ENCODE data around the gene HOXD11.
A peak's percentile ranks its signal among the peaks of the same experiment; 100 is the strongest.

The HOXD11 gene

DNA sequence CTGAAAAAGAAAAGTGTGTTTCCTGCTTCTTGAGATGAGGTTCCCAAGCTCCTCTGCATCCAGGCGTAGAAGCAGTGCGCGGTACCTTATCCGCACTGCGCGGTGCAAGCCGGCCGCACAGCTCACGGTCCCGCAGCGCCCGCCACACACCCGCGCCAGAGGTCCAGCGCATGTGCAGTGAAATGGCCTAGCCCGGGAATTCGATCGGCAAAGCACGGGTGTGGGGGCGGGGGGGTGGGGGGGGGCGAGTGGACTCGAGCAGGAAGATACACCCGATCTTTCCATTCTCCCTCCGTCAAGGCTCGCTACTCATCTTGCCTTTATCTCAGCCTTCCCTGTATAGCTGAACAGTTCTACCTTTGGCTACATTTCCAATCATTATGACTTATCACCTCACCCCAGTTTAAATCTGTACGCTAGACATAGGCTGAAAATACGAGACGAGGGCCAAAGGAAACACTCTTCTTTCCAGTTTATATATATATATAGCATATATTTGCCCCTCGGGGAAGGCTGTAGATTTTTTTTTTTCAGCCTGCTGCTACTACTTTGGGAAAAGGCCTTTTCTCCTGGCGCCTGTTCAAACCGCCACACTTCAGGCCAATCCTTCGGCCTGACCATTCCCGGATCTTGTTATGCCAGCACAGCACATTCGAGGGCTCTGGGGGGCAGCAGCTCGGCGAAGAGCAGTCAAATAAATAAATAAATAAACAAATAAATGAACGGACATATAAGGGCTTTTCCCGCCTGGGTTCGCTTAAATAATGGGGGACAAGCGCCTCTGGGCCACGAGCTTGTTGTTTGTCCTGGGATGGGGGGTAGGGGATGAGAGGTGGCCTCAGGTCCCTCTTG is 32.8 kb downstream of the HOXD11 start:
- no peak for DNase-seq (ENCODE audit: low read depth, low spot score)
- peak overlapping the region; percentile 49 for H3K4me3 ChIP-seq (ENCODE audit: low read length)

DNA sequence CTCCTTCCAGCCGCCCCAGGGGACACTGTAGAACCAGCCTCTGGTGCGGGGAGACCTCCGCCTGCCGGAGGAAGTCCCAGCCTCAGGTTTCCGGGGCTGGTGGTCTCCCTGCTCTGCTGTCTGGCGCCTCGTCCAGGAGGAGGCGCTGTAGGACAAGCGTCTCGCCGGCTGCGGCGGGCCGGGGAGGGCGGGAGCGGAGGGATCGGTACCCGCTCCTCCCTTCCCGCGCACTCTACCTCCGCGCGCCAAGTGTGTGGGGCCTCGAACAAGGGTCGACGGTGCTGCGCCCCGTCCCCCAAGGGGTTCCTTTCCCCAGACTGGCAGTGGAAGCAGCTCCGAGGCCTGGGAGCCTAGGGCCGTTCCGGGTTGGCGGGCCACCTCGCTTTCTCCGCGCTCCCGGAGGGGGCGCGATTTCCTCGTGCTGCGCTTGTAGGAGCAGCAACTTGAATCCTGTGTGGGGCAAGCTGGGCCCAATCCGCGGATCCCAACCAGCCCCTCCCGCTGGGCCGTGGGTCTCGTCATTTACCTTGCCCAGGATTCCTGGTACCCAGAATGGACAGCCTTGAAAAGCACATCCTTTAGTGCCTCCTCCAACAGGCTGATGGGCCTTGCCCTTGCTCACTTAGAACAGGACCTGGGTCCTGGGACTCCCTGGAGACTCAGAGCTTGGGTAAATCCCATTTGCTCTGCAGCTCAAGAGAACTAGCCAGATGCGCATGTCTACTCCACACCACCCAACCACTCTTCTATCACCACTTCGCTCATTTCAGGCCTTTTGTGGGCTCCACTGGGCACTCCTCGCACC is 33.6 kb downstream of the HOXD11 start:
- peak overlapping the region; percentile 49 for H3K4me3 ChIP-seq (ENCODE audit: low read length)

DNA sequence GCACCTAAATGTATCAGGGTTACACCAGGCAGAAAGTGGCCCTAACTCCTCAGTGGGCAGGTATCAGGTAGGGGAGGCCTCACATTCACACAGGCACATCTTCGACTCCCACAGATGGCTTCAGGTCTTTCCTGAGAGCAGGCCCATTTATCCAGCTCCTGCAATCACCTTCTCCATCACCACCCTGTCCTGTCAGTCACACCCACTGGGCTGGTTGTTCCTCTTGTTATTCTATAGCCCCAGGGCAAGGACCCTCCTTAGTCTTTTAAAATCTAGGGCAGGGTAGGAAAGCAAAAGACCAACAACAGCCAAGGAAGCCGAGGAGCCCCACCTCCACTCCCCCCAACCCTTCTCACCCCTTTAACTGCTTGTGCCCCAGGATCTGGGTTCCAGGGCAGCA is 35.2 kb downstream of the HOXD11 start:
- DNase-seq (ENCODE audit: low read depth, low spot score), result no peak
- no peak overlapping the region for H3K4me3 ChIP-seq (ENCODE audit: low read length)

More for the DNA sequence above, 33.6 kb downstream of the HOXD11 start:
- DNase-seq (ENCODE audit: low read depth, low spot score), result peak; percentile 80

DNA sequence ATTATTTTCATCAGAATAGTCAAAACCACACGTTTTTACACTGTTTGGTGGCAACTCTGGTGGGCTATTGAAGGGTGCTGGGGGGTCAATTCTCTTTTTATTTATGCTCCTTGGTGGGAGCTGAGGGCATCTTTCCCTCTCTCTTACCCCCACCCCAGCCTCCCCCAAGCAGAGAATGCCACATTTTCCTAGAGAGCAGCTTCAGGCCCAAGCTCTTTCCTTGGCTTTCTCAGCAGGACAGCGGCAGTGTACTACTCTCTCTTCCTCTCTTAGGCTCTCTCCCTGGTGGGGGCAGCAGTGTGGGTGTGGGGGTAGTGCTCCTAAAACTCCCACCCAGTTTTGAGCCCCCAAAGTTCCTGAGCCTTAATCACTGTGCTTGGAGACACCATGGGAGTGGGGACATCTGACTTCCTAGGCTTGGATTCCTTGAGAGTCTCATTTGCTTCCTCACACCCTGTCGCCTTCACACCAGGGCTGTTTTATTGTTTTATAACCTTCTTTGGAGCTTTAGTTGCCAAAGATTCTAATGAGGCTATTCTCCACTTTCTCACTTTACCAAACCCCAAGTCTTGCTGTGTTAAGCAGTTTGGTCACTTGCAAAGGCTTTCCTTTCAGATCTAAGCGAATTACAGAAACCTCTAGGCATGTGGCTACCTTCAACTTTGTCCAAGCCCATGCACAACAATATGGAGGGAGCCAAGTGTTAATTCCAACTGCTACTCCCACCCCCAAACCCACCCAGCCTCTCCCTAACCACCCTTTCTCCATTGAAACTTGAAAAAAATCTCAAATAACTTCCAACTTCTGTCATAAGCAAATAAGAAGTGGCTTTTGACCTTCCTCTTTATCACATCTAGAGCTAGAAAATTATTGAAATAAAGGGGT is 38.2 kb downstream of the HOXD11 start:
- no peak overlapping the region for H3K4me3 ChIP-seq (ENCODE audit: low read length)
- DNase-seq (ENCODE audit: low read depth, low spot score), result no peak

DNA sequence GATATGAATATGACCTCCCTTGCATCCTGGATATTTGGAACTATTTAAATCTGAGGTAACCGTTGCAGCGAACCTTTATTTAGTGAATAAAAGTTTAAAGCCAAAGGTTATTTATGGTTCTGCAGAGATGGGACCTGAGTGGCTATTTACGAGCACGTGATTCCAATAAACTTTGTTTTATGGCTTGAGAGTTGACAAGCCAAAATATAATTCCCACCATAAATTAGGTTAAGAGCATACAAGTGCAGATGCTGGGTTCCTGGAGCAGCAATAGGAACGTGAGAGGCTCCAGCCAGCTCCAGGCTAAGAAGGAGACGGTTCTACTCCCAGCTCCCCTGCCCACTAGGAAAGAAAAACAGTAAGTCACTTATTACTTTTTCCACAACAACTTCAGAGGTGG is 39.0 kb downstream of the HOXD11 start:
- DNase-seq (ENCODE audit: low read depth, low spot score), result no peak

DNA sequence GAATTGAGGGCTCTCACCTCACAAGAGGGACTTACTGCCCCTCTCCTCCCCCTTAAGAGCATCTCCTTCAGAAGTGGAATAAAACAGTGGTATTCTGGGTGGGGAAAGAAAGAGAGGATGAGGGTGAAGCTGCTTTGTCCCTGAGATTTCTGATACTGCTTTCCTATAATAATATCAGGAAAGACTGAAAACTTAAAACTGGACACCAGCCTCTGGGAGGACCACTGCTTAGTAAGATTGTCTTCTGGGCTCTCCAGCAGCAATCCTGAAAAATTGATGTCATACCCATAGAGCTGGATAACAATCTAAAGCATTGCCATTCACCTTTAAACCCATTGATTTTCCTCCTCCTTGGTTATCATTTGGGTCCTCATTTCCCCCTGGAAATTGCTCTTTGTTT is 39.6 kb downstream of the HOXD11 start:
- DNase-seq (ENCODE audit: low read depth, low spot score), result no peak
- no peak overlapping the region for H3K4me3 ChIP-seq (ENCODE audit: low read length)

More for the DNA sequence above, 39.0 kb downstream of the HOXD11 start:
- no peak overlapping the region for H3K4me3 ChIP-seq (ENCODE audit: low read length)

DNA sequence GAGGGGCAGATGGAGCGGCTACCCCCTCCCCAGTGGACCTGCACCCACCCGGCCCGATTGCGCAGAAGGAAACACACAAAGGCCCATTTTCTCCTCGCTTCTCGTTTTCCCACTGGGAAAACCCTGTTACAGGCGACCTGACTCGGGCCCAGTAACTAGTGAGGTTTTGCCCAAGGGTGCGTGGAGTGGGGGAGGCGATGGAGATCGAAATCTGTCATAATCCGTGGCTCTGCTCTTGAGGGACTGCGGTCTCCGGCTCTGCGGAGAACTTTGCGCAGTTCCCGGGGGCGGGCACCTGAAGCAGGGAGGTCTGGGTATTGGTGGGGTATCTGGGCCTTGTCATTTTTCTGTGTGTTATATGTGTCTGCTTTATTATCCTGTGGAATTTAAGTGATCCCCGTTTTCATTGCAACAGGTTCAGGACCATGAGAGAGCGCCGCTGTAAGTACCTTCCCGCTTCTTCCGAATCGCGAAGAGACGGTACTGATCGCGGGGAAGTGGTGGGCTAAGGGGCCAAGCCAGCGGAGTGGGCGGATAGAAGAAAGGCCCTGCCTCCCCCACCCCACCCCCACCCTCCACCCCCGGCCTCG is 40.2 kb downstream of the HOXD11 start:
- H3K4me3 ChIP-seq (ENCODE audit: low read length), result no peak overlapping the region
- DNase-seq (ENCODE audit: low read depth, low spot score), result no peak

DNA sequence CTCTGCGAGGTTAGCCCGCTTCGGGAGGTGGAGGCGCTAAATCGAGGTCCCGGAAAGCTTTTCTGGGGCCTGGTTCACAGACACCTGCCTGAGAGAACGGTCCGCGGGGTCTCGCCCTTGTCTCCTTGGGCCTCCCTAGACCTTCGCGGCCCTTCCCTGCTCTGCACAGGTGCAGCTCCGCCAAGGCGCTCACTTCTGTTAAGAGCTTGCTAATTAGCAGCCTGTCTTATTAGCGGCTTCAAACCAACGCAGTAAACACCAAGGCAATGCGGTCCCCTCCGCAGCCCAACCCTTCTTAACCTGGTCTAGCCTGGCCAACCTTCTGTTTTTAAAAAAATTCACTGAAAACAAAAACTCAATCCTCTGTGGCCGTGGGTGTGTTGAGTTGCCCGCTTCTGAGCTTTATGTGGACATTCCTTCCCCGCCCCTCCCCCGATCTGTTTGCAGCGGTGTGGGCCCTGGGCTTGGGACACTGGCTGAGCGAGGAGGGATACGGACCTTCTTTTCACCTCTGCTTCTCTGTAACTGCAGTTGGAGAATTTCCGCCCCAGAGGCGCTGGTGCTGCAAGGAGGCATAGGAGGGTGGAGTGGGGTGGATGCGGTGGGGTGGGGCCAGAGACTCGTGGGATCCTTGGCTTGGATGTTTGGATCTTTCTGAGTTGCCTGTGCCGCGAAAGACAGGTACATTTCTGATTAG is 40.9 kb downstream of the HOXD11 start:
- no peak overlapping the region for H3K4me3 ChIP-seq (ENCODE audit: low read length)
- DNase-seq (ENCODE audit: low read depth, low spot score), result no peak

DNA sequence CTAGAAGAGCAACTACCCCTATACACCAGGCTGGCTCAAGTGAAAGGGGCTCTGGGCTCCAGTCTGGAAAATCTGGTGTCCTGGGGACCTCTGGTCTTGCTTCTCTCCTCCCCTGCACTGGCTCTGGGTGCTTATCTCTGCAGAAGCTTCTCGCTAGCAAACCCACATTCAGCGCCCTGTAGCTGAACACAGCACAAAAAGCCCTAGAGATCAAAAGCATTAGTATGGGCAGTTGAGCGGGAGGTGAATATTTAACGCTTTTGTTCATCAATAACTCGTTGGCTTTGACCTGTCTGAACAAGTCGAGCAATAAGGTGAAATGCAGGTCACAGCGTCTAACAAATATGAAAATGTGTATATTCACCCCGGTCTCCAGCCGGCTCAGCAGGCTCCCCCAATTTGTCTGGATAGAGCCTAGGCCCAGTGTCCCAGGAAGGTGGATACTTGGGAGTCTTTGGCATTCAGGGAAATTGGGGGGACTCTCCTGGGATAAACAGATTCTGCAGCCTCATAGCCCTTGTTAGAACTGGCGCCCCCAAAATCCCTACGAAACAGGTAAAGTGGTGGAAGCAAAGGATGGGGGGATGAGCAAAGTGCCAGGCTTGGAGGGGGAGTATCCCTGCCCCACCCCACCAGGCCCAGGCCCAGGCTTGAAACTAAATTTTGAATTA is 41.8 kb downstream of the HOXD11 start:
- no peak overlapping the region for H3K4me3 ChIP-seq (ENCODE audit: low read length)
- DNase-seq (ENCODE audit: low read depth, low spot score), result no peak

DNA sequence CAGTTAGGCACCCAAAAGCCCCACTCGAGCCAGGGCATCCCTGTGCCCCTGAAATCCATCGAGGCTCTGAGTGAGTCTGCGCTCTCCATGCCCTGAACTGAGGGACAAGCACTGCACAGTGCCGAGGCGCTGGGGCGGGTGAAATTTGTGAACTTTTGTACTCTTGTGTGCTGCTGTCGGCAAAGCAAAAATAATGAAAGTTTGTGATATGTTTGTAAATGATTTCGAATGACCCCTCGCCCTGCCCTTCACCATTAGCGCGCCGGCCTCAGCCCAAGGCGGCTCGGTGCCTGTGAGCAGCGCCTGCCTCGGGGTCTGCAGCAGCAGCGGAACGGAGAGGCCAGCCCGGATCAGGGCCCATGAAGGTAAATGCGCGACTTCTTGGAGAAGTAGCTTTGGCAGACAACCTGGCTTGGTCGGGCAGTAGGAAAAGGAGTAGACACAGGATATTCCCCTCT is 42.4 kb downstream of the HOXD11 start:
- DNase-seq (ENCODE audit: low read depth, low spot score), result no peak
- H3K4me3 ChIP-seq (ENCODE audit: low read length), result no peak overlapping the region

DNA sequence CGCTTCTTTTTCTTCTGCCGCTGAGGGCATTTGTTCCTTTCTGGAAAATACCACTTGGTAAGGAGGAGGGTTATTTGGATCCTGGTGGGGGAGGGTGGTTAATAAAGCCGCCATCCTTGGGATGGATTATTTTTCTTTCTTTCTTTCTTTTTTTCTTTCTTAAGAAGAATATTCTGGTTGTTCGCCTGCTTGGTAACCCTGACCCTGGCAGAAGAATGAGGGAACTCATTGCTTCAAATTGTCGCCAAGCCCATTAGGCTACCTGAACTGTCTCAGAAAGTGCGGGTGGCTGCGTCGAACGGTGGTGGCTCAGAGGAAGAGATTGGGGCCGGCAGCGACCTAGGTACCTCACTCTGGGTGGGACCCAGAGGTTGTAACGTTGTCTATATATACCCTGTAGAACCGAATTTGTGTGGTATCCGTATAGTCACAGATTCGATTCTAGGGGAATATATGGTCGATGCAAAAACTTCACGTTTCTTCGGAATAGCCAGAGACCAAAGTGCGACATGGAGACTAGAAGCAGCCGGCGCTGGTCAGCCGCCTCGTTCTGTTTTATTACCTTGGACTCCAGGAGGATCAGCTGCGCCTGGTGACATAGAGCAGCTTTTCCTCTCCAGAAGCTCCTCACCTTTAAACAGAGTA is 43.0 kb downstream of the HOXD11 start:
- no peak for DNase-seq (ENCODE audit: low read depth, low spot score)
- H3K4me3 ChIP-seq (ENCODE audit: low read length), result no peak overlapping the region

DNA sequence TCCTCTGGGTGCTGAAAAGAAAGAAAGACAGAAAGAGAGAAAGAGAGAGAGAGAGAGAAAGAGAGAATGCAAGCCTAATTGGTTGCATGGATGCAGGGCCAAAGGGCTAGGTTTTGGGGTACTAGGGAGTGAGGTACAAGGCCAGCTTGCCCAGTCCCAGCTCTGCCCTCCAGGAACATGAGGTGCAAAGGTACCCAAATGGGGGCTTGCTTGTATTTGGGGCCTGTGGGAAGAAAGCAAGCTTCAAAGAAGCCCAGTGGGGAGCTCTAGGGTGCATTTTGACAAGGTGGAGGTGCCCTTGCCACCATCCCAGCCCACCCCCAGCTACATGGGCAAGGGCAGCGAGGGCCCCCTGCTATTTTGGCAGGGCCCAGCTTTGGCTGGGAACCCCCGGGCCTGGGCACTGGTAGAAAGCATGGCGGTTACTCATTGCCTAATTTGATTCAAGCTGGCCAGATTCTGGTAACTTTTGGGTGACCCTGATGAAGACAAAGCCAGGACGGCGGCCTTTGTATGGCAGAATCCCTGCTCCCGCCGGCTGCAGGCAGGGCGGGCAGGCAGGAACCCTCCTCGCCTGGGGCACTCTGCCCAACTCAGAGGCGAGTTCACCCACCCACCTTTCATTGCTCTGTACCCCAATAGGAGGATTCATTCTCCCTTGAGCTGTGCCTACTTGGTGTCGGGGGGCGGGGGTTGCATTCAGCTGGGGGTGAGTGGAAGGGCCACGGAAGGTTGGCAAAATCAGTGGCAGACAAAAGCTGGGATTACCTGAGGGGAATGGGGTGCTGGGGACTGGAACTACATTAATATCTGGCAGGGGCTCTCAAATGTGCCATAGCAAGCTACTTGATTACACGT is 43.7 kb downstream of the HOXD11 start:
- DNase-seq (ENCODE audit: low read depth, low spot score), result no peak
- H3K4me3 ChIP-seq (ENCODE audit: low read length), result no peak overlapping the region

DNA sequence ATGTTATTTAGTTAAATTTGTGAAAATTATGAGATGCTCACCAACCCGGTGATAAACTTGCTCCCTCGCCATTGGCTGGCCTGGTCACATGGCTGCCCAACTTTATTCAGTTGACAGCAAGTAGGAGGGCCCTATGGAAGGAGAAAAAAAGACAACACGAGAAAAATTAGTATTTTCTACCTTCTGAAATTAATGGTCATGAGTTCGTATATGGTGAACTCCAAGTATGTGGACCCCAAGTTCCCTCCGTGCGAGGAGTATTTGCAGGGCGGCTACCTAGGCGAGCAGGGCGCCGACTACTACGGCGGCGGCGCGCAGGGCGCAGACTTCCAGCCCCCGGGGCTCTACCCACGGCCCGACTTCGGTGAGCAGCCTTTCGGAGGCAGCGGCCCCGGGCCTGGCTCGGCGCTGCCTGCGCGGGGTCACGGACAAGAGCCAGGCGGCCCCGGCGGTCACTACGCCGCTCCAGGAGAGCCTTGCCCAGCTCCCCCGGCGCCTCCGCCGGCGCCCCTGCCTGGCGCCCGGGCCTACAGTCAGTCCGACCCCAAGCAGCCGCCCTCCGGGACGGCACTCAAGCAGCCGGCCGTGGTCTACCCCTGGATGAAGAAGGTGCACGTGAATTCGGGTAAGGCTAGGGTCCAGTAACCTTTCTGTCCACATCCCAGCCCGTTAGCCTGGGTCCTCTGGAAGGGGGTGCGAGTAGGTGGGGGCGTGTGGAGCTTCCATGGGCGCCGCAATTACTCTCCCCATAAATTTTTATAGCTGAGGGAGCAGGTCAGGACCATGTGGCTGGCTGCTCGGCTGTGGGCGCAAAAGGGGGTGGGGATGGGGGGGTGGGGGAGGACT is 44.6 kb downstream of the HOXD11 start, which contains the start of gene HOXD4:
TSS of gene HOXD4 (plus strand) at position 109 of the 846 bp plus-strand sequence. CDS start at position 193, 84 bp downstream.
- no peak for DNase-seq (ENCODE audit: low read depth, low spot score)
- H3K4me3 ChIP-seq (ENCODE audit: low read length), result no peak within 1 kb of the TSS

DNA sequence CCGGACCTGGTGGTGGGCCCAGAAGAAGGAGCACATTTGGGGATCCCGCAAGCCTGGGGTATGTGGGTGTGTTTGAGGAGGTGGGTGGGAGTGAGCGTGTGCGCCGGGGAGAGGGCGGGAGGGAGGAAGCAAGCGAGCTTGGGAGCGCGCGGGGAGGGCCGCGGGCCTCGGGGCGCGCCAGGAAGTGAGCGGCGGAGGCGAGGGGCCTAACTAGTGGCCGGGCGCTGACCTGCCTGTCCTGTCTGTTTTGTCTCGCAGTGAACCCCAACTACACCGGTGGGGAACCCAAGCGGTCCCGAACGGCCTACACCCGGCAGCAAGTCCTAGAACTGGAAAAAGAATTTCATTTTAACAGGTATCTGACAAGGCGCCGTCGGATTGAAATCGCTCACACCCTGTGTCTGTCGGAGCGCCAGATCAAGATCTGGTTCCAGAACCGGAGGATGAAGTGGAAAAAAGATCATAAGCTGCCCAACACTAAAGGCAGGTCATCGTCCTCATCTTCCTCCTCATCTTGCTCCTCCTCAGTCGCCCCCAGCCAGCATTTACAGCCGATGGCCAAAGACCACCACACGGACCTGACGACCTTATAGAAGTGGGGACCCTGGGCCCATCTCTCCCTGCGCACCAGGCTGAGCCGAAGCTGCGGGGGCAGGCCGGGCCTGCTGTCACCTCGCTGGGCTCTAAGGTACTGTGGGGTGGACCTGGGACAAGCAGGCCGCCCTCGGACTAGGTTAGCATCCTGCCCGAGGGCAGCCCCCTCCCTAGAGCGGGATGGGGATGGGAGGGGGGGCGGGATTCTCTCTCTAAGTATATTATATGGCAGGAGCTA is 45.5 kb downstream of the HOXD11 start:
- no peak overlapping the region for H3K4me3 ChIP-seq (ENCODE audit: low read length)
- no peak for DNase-seq (ENCODE audit: low read depth, low spot score)
